Neutrophil (primary cell): ENCODE measurements around the gene ITPK1.

Experiments
- H3K27ac ChIP-seq: fragments of 200-600 bp; sonication (generic); 2 replicates; pipeline ENCODE4 v1.5.1; 2016; ENCODE audit warnings: mild to moderate bottlenecking, moderate library complexity
- H3K27me3 ChIP-seq: fragments of 200-600 bp; sonication (generic); 2 replicates; pipeline ENCODE4 v1.6.0; 2016; ENCODE audit warnings: mild to moderate bottlenecking
- H3K36me3 ChIP-seq: fragments of 200-600 bp; sonication (generic); 2 replicates; pipeline ENCODE4 v1.5.1; 2017
- H3K4me1 ChIP-seq, 2 experiments: fragments of 200-600 bp in 1 of 2; sonication (generic) in 1 of 2; 1 replicate in 1 of 2; 2 replicates in 1 of 2; pipeline versions ENCODE4 v1.5.1 to v1.6.1; 2013 to 2016; ENCODE audit warnings: low read depth in 1 of 2, low read length in 1 of 2, mild to moderate bottlenecking in 1 of 2, moderate library complexity in 1 of 2; ENCODE audit not compliant: control insufficient read depth in 1 of 2, insufficient read depth in 1 of 2
- H3K4me3 ChIP-seq, 2 experiments: fragments of 200-600 bp in 1 of 2; sonication (generic) in 1 of 2; 1 replicate in 1 of 2; 2 replicates in 1 of 2; pipeline ENCODE4 v1.5.1; 2013 to 2016; ENCODE audit warnings: low read depth in 1 of 2, low read length in 1 of 2, mild to moderate bottlenecking in 1 of 2, moderate library complexity in 1 of 2
- H3K9me3 ChIP-seq: fragments of 200-600 bp; sonication (generic); 2 replicates; pipeline ENCODE4 v1.5.1; 2016
- TF ChIP-seq, protein P1 (sequence below): fragments of 200-600 bp; sonication (generic); IDR thresholded peaks from 2 replicates; pipeline ENCODE4 v1.5.1; 2016; ENCODE audit warnings: antibody characterized with exemption

ITPK1 gene

DNA sequence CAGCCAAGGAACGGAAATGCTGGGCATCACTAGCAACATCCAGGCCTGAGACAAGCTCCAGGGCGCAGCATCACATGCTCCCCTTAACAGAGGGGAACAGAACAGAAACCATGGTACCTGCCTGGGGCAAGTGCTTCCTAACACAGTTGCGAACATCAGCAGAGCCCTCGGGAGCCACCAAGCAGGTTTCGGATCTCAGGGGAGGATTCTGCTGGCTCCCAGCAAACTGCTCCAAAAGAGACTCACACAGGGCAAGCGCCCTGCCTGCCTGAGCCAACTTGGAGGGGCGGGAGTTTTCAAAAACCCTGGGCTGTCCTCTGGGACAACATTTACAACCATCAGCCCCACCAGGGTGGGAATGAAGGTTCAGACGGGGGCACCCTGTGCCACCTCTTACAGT lies 173.1 kb downstream of the ITPK1 start:
- peaks cover 99% of the 10 kb centered on the region for H3K36me3 ChIP-seq
- no peak overlapping the region for H3K4me3 ChIP-seq
- H3K4me1 ChIP-seq = peaks cover 0 to 8% of the 10 kb centered on the region in 2 experiments
- TF ChIP-seq, protein P1, sequence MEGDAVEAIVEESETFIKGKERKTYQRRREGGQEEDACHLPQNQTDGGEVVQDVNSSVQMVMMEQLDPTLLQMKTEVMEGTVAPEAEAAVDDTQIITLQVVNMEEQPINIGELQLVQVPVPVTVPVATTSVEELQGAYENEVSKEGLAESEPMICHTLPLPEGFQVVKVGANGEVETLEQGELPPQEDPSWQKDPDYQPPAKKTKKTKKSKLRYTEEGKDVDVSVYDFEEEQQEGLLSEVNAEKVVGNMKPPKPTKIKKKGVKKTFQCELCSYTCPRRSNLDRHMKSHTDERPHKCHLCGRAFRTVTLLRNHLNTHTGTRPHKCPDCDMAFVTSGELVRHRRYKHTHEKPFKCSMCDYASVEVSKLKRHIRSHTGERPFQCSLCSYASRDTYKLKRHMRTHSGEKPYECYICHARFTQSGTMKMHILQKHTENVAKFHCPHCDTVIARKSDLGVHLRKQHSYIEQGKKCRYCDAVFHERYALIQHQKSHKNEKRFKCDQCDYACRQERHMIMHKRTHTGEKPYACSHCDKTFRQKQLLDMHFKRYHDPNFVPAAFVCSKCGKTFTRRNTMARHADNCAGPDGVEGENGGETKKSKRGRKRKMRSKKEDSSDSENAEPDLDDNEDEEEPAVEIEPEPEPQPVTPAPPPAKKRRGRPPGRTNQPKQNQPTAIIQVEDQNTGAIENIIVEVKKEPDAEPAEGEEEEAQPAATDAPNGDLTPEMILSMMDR = no peak
- no peaks in the 10 kb centered on the region for H3K9me3 ChIP-seq
- no peaks in the 10 kb centered on the region for H3K27me3 ChIP-seq
- no peak overlapping the region for H3K27ac ChIP-seq

DNA sequence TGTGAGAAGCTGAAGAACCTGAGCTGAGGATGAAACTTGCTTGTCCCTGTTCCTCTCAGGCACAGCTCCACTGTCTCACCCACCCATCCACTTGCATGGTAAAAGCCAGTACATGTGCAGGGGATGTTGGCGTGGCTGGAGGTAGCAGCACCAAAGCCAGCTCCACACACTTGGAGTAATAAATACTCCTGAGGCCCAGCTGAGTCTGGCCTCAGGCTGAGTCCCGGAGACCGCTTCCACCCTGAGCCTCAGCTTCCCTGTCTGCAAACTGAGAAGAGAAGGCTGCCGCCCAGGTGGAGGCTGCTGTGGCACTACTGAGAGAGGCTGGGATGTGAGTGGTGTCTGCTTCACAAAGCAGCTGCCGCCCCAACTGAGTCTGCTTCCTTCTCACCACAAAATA lies 173.6 kb downstream of the ITPK1 start:
- Histone ChIP-seq H3K9me3 (no peaks in the 10 kb centered on the region), H3K4me3 (no peak overlapping the region), H3K4me1 (peaks cover 0 to 8% of the 10 kb centered on the region in 2 experiments), H3K27ac (no peak overlapping the region), H3K27me3 (no peaks in the 10 kb centered on the region), H3K36me3 (peaks cover 99% of the 10 kb centered on the region)
- TF ChIP-seq, protein P1 = no peak

DNA sequence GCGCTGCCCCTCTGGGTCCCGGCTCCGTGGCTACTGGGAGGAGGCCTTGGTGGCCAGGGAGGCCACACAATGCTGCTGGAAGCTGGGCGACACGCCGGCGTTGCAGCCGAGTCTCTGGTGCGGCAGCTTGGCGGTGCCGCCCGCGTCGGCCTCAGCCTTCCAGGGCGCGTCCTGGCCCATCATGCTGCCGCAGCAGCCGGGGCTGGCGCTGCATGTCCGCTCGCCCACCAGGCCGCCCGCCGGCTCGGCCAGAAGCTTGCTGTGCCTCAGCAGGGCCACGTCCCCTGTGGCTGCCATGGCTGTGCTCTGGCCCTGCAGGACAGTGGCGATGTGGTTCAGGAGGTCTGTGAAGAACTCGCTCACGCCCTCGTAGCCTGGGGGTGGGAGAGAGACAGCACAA lies 174.2 kb downstream of the ITPK1 start:
- TF ChIP-seq, protein P1 = no peak
- H3K4me3 ChIP-seq = no peak overlapping the region
- peaks cover 99% of the 10 kb centered on the region for H3K36me3 ChIP-seq
- H3K9me3 ChIP-seq = no peaks in the 10 kb centered on the region
- H3K4me1 ChIP-seq = peaks cover 0 to 8% of the 10 kb centered on the region in 2 experiments
- no peak overlapping the region for H3K27ac ChIP-seq
- no peaks in the 10 kb centered on the region for H3K27me3 ChIP-seq

DNA sequence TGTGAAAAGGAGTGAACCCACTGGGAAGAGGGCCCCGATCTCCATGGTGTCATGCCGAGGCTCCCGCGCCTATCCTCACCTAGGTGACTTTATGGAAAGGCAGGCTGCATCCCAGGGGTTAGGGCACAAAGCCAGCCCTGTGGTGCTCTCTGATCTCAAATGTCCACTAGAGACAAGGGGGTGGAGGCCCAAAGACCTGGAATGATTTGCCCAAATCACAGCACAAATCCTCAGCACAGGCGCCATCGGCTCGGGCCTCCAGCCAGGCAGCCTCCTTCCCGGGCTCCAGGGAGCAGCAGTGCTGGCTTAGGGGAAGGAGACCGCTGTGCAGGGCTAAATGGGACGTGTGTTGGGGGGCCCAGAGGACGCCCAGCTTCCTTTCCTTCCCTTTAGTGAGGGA lies 175.2 kb downstream of the ITPK1 start:
- peaks cover 99% of the 10 kb centered on the region for H3K36me3 ChIP-seq
- peaks cover 0 to 8% of the 10 kb centered on the region in 2 experiments for H3K4me1 ChIP-seq
- TF ChIP-seq, protein P1 = no peak

DNA sequence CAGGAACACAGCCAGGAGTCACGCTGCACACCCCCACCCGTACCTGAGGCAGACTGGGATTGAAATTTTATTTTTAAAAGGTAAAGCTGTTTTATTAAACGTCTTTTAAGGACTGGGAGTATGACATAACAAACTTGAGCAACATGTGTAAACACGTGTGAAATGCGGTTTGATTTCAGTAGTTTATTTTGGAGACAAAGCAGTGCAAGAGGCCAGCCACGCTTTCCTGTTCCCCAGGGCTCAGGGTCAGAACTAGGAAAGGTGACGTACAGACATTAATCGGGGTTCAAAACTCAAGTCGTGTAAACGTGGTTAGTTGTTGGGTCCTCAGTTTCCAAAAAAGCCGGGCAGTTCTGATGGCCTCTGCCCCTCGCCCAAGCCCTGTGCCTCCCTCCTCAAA lies 176.0 kb downstream of the ITPK1 start:
- Histone ChIP-seq H3K36me3 (peaks cover 93% of the 10 kb centered on the region), H3K4me3 (no peak overlapping the region), H3K4me1 (peaks cover 0 to 8% of the 10 kb centered on the region in 2 experiments), H3K27ac (no peak overlapping the region), H3K27me3 (no peaks in the 10 kb centered on the region), H3K9me3 (no peaks in the 10 kb centered on the region)
- TF ChIP-seq, protein P1 = no peak

More for the DNA sequence above, 175.2 kb downstream of the ITPK1 start:
- H3K27me3 ChIP-seq = no peaks in the 10 kb centered on the region
- no peak overlapping the region for H3K4me3 ChIP-seq
- H3K27ac ChIP-seq = no peak overlapping the region
- H3K9me3 ChIP-seq = no peaks in the 10 kb centered on the region
